K562 (cell line): ENCODE results near the gene MTF1. TPM values are rescaled to one million over a fixed set of nuclear protein-coding genes. Genes with fewer than 3 reads are reported as not detected.
A peak's percentile ranks its signal among the peaks of the same experiment; 100 is the strongest.

Experiments
- ATAC-seq: fragments of 200-7000 bp; cut with Tn5 transposase; 3 replicates; pipeline ENCODE4 v1.9.1; 2020; ENCODE audit warnings: moderate library complexity
- BruUV-seq: library from RNA; stranded (reverse); fragments of 400-500 nt; replicated peaks from 2 replicates; lab custom pipeline; 2021; lab: Mats Ljungman, UMichigan
- CTCF ChIA-PET: fragments of 300-600 bp; formaldehyde crosslinking; extraction: SDS; loops from one replicate; lab custom pipeline; 2021; ENCODE audit warnings: low intra/inter-chr PET ratio; lab: Yijun Ruan, JAX
- POLR2A ChIA-PET: fragments of 300-600, 350-650 bp; sonication (Branson Sonifier 250); formaldehyde crosslinking; extraction: SDS; loops from one replicate; lab custom pipeline; 2021; ENCODE audit warnings: antibody characterized with exemption, inconsistent platforms; lab: Yijun Ruan, JAX
- DNase-seq, 4 experiments: peaks; one replicate each; pipeline versions ENCODE4 v3.0.0 to v3.0.0-alpha.2; 2011 to 2018; ENCODE audit warnings: low spot score in 3 of 4, mixed read lengths in 3 of 4; ENCODE audit errors: extremely low read depth in 1 of 4
- FAIRE-seq: peaks from 2 replicates; lab custom pipeline; 2011; peaks lifted over from hg19 to GRCh38; lab: Jason Lieb, UNC
- H2AFZ ChIP-seq: 2 replicates; pipeline ENCODE4 v1.6.0; 2011; ENCODE audit warnings: low read depth, low read length, control low read depth, inconsistent platforms
- H3K27ac ChIP-seq: fragments of 200-600 bp; 3 replicates; pipeline ENCODE4 v1.8.0; 2011; ENCODE audit warnings: low read depth, mild to moderate bottlenecking, control low read depth, inconsistent platforms, low read length, moderate library complexity, mixed read lengths; ENCODE audit errors: extremely low read depth
- H3K27me3 ChIP-seq, 2 experiments: fragments of 300-600 bp in 1 of 2; 2 replicates in 1 of 2; 3 replicates in 1 of 2; pipeline versions ENCODE4 v1.6.0 to v1.8.0; 2011; ENCODE audit warnings: inconsistent platforms in 2 of 2, low read length in 2 of 2, mild to moderate bottlenecking in 1 of 2, mixed read lengths in 1 of 2, moderate library complexity in 1 of 2; ENCODE audit not compliant: control insufficient read depth in 2 of 2, insufficient read depth in 2 of 2
- H3K36me3 ChIP-seq: fragments of 300-600 bp; 3 replicates; pipeline ENCODE4 v1.8.0; 2011; ENCODE audit warnings: mild to moderate bottlenecking, low read length, inconsistent platforms; ENCODE audit not compliant: control insufficient read depth, insufficient read depth
- H3K4me1 ChIP-seq, 2 experiments: fragments of 200-600 bp in 1 of 2; replicated peaks in 1 of 2; 2 replicates in 1 of 2; 3 replicates in 1 of 2; pipeline versions ENCODE4 v1.5.1 to v1.8.0; 2011; ENCODE audit warnings: inconsistent platforms in 2 of 2, low read length in 2 of 2, mild to moderate bottlenecking in 1 of 2, mixed read lengths in 1 of 2, moderate library complexity in 1 of 2; ENCODE audit not compliant: control insufficient read depth in 2 of 2, insufficient read depth in 2 of 2
- H3K4me2 ChIP-seq: 2 replicates; pipeline ENCODE4 v1.6.1; 2011; ENCODE audit warnings: low read length, control low read depth, inconsistent platforms, mixed read lengths; ENCODE audit not compliant: insufficient read depth
- H3K4me3 ChIP-seq: fragments of 200-600 bp; sonication (generic), shearing (Covaris generic); 2 replicates; pipeline ENCODE4 v1.5.1; 2016; ENCODE audit warnings: control low read depth, inconsistent platforms
- H3K79me2 ChIP-seq: fragments of 200-600 bp; 3 replicates; pipeline ENCODE4 v1.8.0; 2011; ENCODE audit warnings: low read length, inconsistent platforms; ENCODE audit not compliant: control insufficient read depth, insufficient read depth
- H3K9ac ChIP-seq, 2 experiments: 2 replicates each; pipeline versions ENCODE4 v1.6.0 to v1.6.1; 2011; ENCODE audit warnings: low read depth in 2 of 2, low read length in 2 of 2, control low read depth in 1 of 2, inconsistent platforms in 1 of 2, mild to moderate bottlenecking in 1 of 2, mixed read lengths in 1 of 2; ENCODE audit not compliant: insufficient read depth in 1 of 2
- H3K9me1 ChIP-seq: one replicate; pipeline ENCODE4 v1.6.0; 2011; ENCODE audit warnings: inconsistent platforms, mild to moderate bottlenecking, low read length, moderate library complexity; ENCODE audit not compliant: control insufficient read depth, insufficient read depth
- H3K9me3 ChIP-seq: replicated peaks from 2 replicates; pipeline ENCODE4 v1.5.1; 2011; ENCODE audit warnings: low read depth, low read length, inconsistent platforms; ENCODE audit not compliant: control insufficient read depth, insufficient read depth
- H4K20me1 ChIP-seq: replicated peaks from 2 replicates; pipeline ENCODE4 v1.6.1; 2011; ENCODE audit warnings: low read length, inconsistent platforms, mixed read lengths; ENCODE audit not compliant: control insufficient read depth, insufficient read depth
- BCOR ChIP-seq: fragments of 450-650 bp; IDR thresholded peaks from 2 replicates; pipeline ENCODE4 v1.6.1; 2016
- CEBPB ChIP-seq: fragments of 450-650 bp; IDR thresholded peaks from 2 replicates; pipeline ENCODE4 v1.6.1; 2016; ENCODE audit warnings: missing genetic modification characterization, missing compliant biosample characterization
- CSDE1 ChIP-seq, 2 experiments: fragments of 450-650 bp; IDR thresholded peaks; 2 replicates each; pipeline ENCODE4 v1.6.1; 2016; ENCODE audit warnings: mild to moderate bottlenecking in 1 of 2
- DNMT1 ChIP-seq: fragments of 450-650 bp; IDR thresholded peaks from 2 replicates; pipeline ENCODE4 v1.6.1; 2016; ENCODE audit warnings: antibody characterized with exemption, mild to moderate bottlenecking
- ELF2 ChIP-seq: fragments of 250-450 bp; sonication (Bioruptor Pico); IDR thresholded peaks from 2 replicates; pipeline ENCODE4 v1.5.0; 2021; ENCODE audit warnings: mild to moderate bottlenecking
- KLF13 ChIP-seq: fragments of 450-650 bp; IDR thresholded peaks from 2 replicates; pipeline ENCODE4 v1.6.1; 2016; ENCODE audit warnings: missing genetic modification characterization, low read depth, mild to moderate bottlenecking, missing compliant biosample characterization, moderate library complexity, borderline replicate concordance
- KLF16 ChIP-seq: IDR thresholded peaks from 2 replicates; pipeline ENCODE4 v1.6.1; 2016; ENCODE audit warnings: antibody characterized with exemption
- MAFF ChIP-seq: IDR thresholded peaks from 2 replicates; pipeline ENCODE4 v1.6.1; 2012; ENCODE audit warnings: low read length, improper control_type of control experiment
- MCM3 ChIP-seq: fragments of 450-650 bp; IDR thresholded peaks from 2 replicates; pipeline ENCODE4 v1.6.1; 2016
- MCM7 ChIP-seq, 2 experiments: fragments of 450-650 bp; IDR thresholded peaks; 2 replicates each; pipeline ENCODE4 v1.6.1; 2016 to 2018
- MXI1 ChIP-seq: IDR thresholded peaks from 2 replicates; pipeline ENCODE4 v1.6.1; 2011; ENCODE audit warnings: low read depth, mild to moderate bottlenecking, improper control_type of control experiment, low read length
- NUFIP1 ChIP-seq: fragments of 450-650 bp; IDR thresholded peaks from 2 replicates; pipeline ENCODE4 v1.6.1; 2018; ENCODE audit not compliant: partially characterized antibody
- RBFOX2 ChIP-seq: fragments of 200-400 bp; formaldehyde crosslinking; IDR thresholded peaks from 2 replicates; pipeline ENCODE4 v1.6.1; 2017; ENCODE audit warnings: low read depth, mild to moderate bottlenecking, low read length, moderate library complexity
- RCOR1 ChIP-seq, 2 experiments: IDR thresholded peaks; 2 replicates each; pipeline ENCODE4 v1.6.1; 2012; ENCODE audit warnings: low read depth in 2 of 2, low read length in 2 of 2, borderline replicate concordance in 1 of 2, improper control_type of control experiment in 1 of 2
- RFX1 ChIP-seq: fragments of 450-650 bp; IDR thresholded peaks from 2 replicates; pipeline ENCODE4 v1.6.1; 2016; ENCODE audit warnings: mild to moderate bottlenecking, moderate library complexity
- SIN3A ChIP-seq, 2 experiments: fragments of 150-350 bp in 1 of 2; IDR thresholded peaks; 2 replicates each; pipeline ENCODE4 v1.6.1; 2011 to 2016; ENCODE audit warnings: borderline replicate concordance in 2 of 2, low read depth in 2 of 2, low read length in 2 of 2, mild to moderate bottlenecking in 2 of 2, moderate library complexity in 2 of 2; ENCODE audit not compliant: control insufficient read depth in 1 of 2
- SMARCB1 ChIP-seq: IDR thresholded peaks from 2 replicates; pipeline ENCODE4 v1.6.1; 2011; ENCODE audit warnings: improper control_type of control experiment, low read depth; ENCODE audit not compliant: insufficient read length
- SOX6 ChIP-seq: fragments of 450-650 bp; IDR thresholded peaks from 2 replicates; pipeline ENCODE4 v1.6.1; 2014; ENCODE audit warnings: mild to moderate bottlenecking
- XRCC3 ChIP-seq: fragments of 450-650 bp; IDR thresholded peaks from 2 replicates; pipeline ENCODE4 v1.6.1; 2017; ENCODE audit warnings: mild to moderate bottlenecking, moderate library complexity
- ZNF134 ChIP-seq: fragments of 250-450 bp; sonication (Bioruptor Pico); conservative IDR thresholded peaks from 2 replicates; pipeline ENCODE4 v1.4.0; 2020
- ZNF76 ChIP-seq: fragments of 250-450 bp; sonication (Bioruptor Pico); IDR thresholded peaks from 2 replicates; pipeline ENCODE4 v1.4.0; 2020; ENCODE audit warnings: mild to moderate bottlenecking, moderate library complexity, borderline replicate concordance
- WGBS: fragments of 100-300 bp; shearing (Covaris generic); methylation state at CpG from one replicate; pipeline ENCODE4 v1.1.6; 2016; ENCODE audit warnings: low coverage, mixed read lengths; ENCODE audit not compliant: insufficient coverage; ENCODE audit errors: missing lambda C conversion rate; 5-methylcytosine and 5-hydroxymethylcytosine counted together
- in situ Hi-C: fragments of 300-500 bp; cut with MboI; formaldehyde crosslinking; loops from 4 replicates; pipeline ENCODE4 v1.15.0; 2018; ENCODE audit warnings: inconsistent platforms, mixed read lengths
- intact Hi-C: fragments of 100-400 bp; cut with micrococcal nuclease; formaldehyde crosslinking; loops from 2 replicates; pipeline ENCODE4 v1.14.2; 2022
- polyA plus RNA-seq, 8 experiments: library from polyadenylated mRNA; depleted of rRNA in 4 of 8; stranded (reverse) in 5 of 8; unstranded in 3 of 8; fragments of >200 nt; fragmentation: Nextera tagmentation in 2 of 8; fragmentation: Illumina TruSeq in 1 of 8; extraction: Ambion mirVana in 2 of 8; extraction: Trizol in 1 of 8; gene quantifications; 2 replicates each; pipeline versions ENCODE4 v1.2.1 to v1.2.3, GENCODE V29; 2011 to 2014; ENCODE audit warnings: inconsistent platforms in 1 of 8, missing spikeins in 1 of 8
- total RNA-seq, 7 experiments: library from RNA; depleted of rRNA in 6 of 7; stranded (reverse); fragments of >200 nt in 6 of 7; fragmentation: Illumina TruSeq in 2 of 7; extraction: Trizol in 2 of 7; gene quantifications; 2 replicates each; pipeline versions ENCODE4 v1.2.1 to v1.2.3, GENCODE V29; 2011 to 2021; ENCODE audit warnings: low replicate concordance in 1 of 7
- TF ChIP-seq, protein P1 (sequence below): fragments of 250-450 bp; sonication (Bioruptor Pico); IDR thresholded peaks from 2 replicates; pipeline ENCODE4 v1.4.0; 2020

MTF1 gene
- total and polyA plus RNA-seq, 9 of the 15 experiments (the other 6 are each of a cell fraction or from before 2014, with no cell fraction given): 1.1 to 12.2 (median 4.3) TPM

DNA sequence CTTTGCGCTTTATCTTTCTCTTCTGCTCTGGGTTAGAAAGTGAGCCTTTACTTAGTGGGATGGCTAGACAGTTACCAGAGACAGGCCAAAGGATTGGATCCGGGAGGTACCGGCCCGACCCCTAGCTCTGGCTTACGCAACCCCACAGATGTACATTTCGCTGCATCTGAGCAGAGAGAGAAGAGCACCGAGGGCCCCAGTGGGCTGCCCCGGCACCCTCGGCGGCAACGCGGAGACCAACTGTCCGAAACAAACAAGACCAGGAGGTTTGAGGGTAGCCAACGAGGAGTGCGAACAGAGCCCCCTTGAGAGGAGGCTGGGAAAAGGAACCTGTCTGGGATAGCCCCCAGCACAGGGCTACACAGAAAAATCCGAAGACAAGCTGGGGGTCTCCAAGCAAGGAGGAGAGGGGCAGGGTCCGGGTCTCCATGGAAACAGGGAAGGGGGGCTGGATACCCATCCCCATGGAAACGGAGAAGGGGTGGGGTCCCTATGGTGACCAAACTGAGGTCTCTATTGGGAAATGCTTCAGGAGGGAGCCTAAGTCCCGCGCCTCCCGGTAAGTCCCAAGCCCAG lies 373 bp downstream of the MTF1 start:
- H3K4me1 ChIP-seq: peaks cover 24 to 26% of the 10 kb centered on the region in 2 experiments; a peak in 4 of 5 replicates
- peak in 1 of 4 experiments; percentile 47 for DNase-seq
- H3K9me3 ChIP-seq: no peaks in the 10 kb centered on the region
- BruUV-seq: TSS peak; percentile 72
- peak overlapping the region; percentile 81 for H3K27ac ChIP-seq
- no peak for FAIRE-seq
- peaks cover 38% of the 10 kb centered on the region for H3K79me2 ChIP-seq
- peak overlapping the region; percentile 84 for H2AFZ ChIP-seq
- WGBS: under 1% methylated on average over 21 of the region's 21 CpGs
- H3K9me1 ChIP-seq: no peaks in the 10 kb centered on the region
- H3K27me3 ChIP-seq: no peaks in the 10 kb centered on the region; a peak in 1 of 5 replicates
- peak overlapping the region; percentile 98 for H3K4me2 ChIP-seq
- in situ Hi-C loops (no loop called here), intact Hi-C loops (loop anchor here (2.0 kb wide), 2 partner anchors 48 to 166 kb away; partner anchors contain the start of gene CDCA8)
- CTCF ChIA-PET: interaction anchor here (0.6 kb wide), 1 partner anchor 345 kb away, joined by 3 read pairs; no protein-coding TSS in a partner anchor
- peak overlapping the region; percentile 90 to 98 for H3K9ac ChIP-seq
- peaks cover 36% of the 10 kb centered on the region for H3K36me3 ChIP-seq
- peak overlapping the region; percentile 97 for H3K4me3 ChIP-seq
- POLR2A ChIA-PET: interaction anchor here (0.6 to 2.4 kb wide), 13 partner anchors 8 to 170 kb away, joined by 3 to 14 read pairs (median 5); partner anchors contain the start of genes C1orf122 and YRDC
- peak; percentile 10 for ATAC-seq
- H4K20me1 ChIP-seq: 0 out of 2 replicates have a peak, but pooled peaks cover 5% of the 10 kb centered on the region
- TF ChIP-seq RFX1 (peak; percentile 99), CSDE1 (IDR thresholded peaks at IDR 0.05) (peak in 1 of 2 experiments; percentile 83; a peak in 2 of 4 replicates), ZNF134 (CRISPR knock-in tag) (no peak), RBFOX2 (no peak), SIN3A (IDR thresholded peaks at IDR 0.05; ENCODE audit: borderline replicate concordance in 2 of 2, control insufficient read depth in 1 of 2, low read depth in 2 of 2, low read length in 2 of 2) (peak in 1 of 2 experiments; percentile 55; a peak in 1 of 4 replicates), SMARCB1 (no peak), SOX6 (no peak), ZNF76 (CRISPR knock-in tag) (no peak), NUFIP1 (no peak), MAFF (no peak), KLF16 (no peak), KLF13 (tag) (0 out of 2 replicates have a peak, but pooled peaks have one; percentile 10), MCM3 (no peak), XRCC3 (no peak), DNMT1 (no peak), ELF2 (no peak), BCOR (no peak), MXI1 (peak; percentile 6; the same call in 1 of the 2 replicates), MCM7 (IDR thresholded peaks at IDR 0.05) (no peak), CEBPB (tag) (peak; percentile 79), RCOR1 (IDR thresholded peaks at IDR 0.05; ENCODE audit: borderline replicate concordance in 1 of 2, low read depth in 2 of 2, low read length in 2 of 2) (no peak)
- TF ChIP-seq, protein P1, sequence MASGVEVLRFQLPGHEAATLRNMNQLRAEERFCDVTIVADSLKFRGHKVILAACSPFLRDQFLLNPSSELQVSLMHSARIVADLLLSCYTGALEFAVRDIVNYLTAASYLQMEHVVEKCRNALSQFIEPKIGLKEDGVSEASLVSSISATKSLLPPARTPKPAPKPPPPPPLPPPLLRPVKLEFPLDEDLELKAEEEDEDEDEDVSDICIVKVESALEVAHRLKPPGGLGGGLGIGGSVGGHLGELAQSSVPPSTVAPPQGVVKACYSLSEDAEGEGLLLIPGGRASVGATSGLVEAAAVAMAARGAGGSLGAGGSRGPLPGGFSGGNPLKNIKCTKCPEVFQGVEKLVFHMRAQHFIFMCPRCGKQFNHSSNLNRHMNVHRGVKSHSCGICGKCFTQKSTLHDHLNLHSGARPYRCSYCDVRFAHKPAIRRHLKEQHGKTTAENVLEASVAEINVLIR (CRISPR knock-in tag): no peak
